ENCODE results near the gene BFSP2.

- TF ChIP-seq POLR2A (IDR thresholded peaks at IDR 0.05) (no peak), CTCF (IDR thresholded peaks at IDR 0.05) (no peak), EP300 (IDR thresholded peaks at IDR 0.05) (no peak)
Measured at GRCh38 chr3:133380481-133381225, 19.2 kb upstream of the BFSP2 start.

All from tibial nerve (tissue), 4 donors.